ENCODE data around the gene ZFP36L1. TPM values are rescaled to one million over a fixed set of nuclear protein-coding genes. Genes with fewer than 3 reads are reported as not detected.

Gene ZFP36L1
- total RNA-seq, 1 experiment from 2014 or later: 304 TPM

DNA sequence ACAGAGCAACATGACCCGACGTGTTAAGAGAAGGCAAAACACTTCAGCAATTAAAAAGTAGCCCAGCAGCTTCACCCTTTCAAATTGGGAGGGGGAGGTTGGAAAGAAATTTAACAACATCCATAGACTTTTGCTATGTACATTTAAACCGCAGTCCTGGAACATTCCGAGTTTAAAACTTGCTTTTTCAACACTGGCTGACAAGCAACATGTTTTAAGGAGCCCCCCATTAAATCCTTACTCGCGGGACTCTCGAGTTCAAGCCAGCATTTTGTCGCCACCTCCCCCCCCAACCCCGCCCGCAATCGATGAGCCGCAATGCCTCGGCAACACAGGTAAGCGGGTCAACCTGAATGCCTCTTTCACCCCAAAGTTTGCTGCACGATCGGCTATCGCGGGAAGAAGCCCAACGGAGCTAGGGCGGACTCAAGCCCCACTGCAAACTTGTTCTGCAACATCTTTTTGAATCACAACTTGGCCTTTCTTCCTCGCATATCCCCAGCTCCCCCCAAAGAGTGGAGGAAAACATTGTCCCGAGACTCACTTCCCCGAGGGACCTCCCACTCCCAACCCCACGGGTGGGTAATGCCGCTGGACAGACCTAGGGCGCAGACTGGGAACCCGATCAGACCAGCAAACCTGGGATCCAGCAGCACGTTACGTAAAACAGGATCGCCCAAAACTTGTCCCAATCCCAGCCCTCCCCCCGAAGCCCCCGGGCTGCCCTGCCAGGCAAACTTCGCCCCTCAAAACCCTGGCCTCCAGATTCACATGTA is 777 bp downstream of the ZFP36L1 start:
- TSS peak; percentile 31 for BruUV-seq (replicated peaks)
- ChIA-PET CTCF (interaction anchor here (0.6 to 0.7 kb wide), 2 partner anchors 98 to 194 kb away, joined by 3 to 5 read pairs; no protein-coding TSS in a partner anchor), RAD21 (ENCODE audit: low non-redundant PET in 1 of 2, low total read pairs in 2 of 2, uncharacterized antibody in 2 of 2, unreplicated experiment in 2 of 2) (no interaction called here), POLR2A (interaction anchor here (0.6 to 7.1 kb wide), 15 partner anchors 9 to 792 kb away, joined by 3 to 120 read pairs (median 4); no protein-coding TSS in a partner anchor)
- peaks cover 39 to 74% of the 10 kb centered on the region in 2 experiments for H3K4me1 ChIP-seq (ENCODE audit: control insufficient read depth in 1 of 2, insufficient read depth in 2 of 2, low read length in 2 of 2)
- H3K4me2 ChIP-seq (ENCODE audit: low read length): peak overlapping the region; percentile 81
- ATAC-seq: no peak
- intact Hi-C loops (cut with micrococcal nuclease): loop anchor here (2.0 to 5.0 kb wide), 4 partner anchors 23 to 847 kb away; no protein-coding TSS in a partner anchor
- H3K36me3 ChIP-seq (ENCODE audit: control insufficient read depth in 1 of 2, insufficient read depth in 2 of 2, low read length in 2 of 2): peaks cover 29 to 43% of the 10 kb centered on the region in 2 experiments
- H3K79me2 ChIP-seq (ENCODE audit: insufficient read depth, low read length): peaks cover 83% of the 10 kb centered on the region
- H3K9me2 ChIP-seq (ENCODE audit: insufficient read depth): no peaks in the 10 kb centered on the region
- H2AFZ ChIP-seq (ENCODE audit: low read depth, low read length, poor library complexity, severe bottlenecking): no peak overlapping the region
- peak overlapping the region; percentile 94 for H3K9ac ChIP-seq (ENCODE audit: low read length)
- peak overlapping the region; percentile 99 for H3K27ac ChIP-seq (ENCODE audit: low read depth, low read length)
- H3K4me3 ChIP-seq (replicated peaks in 1 of 2; ENCODE audit: low read depth in 1 of 2, low read length in 2 of 2): peak overlapping the region; percentile 83 to 89
- no peak for DNase-seq (ENCODE audit: low read depth, low spot score)
- H4K20me1 ChIP-seq (ENCODE audit: insufficient read depth): peaks cover 9% of the 10 kb centered on the region; the same call in 1 of the 2 replicates
- TF ChIP-seq CEBPB (IDR thresholded peaks at IDR 0.05; ENCODE audit: low read depth) (no peak), ELF1 (IDR thresholded peaks at IDR 0.05; ENCODE audit: borderline replicate concordance, low read depth) (no peak), POLR2AphosphoS5 (IDR thresholded peaks at IDR 0.05; ENCODE audit: low read depth, low read length) (peak; percentile 44), ZNF274 (IDR thresholded peaks at IDR 0.05; ENCODE audit: low read depth, low read length) (no peak), YY1 (IDR thresholded peaks at IDR 0.05; ENCODE audit: extremely low read depth, insufficient replicate concordance, low read depth, low read length) (no peak), EGR1 (IDR thresholded peaks at IDR 0.05; ENCODE audit: low read depth) (no peak), SIN3A (IDR thresholded peaks at IDR 0.05; ENCODE audit: low read depth) (no peak)
- no peaks in the 10 kb centered on the region for H3K9me3 ChIP-seq (ENCODE audit: control insufficient read depth in 1 of 2, insufficient read depth in 1 of 2, low read depth in 1 of 2, low read length in 2 of 2)
- H3K27me3 ChIP-seq (ENCODE audit: insufficient read depth, low read length): no peaks in the 10 kb centered on the region
